Stromal cell of bone marrow (primary cell): ENCODE data around the gene EVC.
"Not testable (repeated sequence)": the region's sequence is repeated elsewhere in the genome, so short reads cannot be mapped to it uniquely, and the experiment has no call there.

Experiments
- DNase-seq: peaks from one replicate; pipeline ENCODE4 v3.0.0-alpha.2; 2012; ENCODE audit warnings: low read depth

EVC gene

DNA sequence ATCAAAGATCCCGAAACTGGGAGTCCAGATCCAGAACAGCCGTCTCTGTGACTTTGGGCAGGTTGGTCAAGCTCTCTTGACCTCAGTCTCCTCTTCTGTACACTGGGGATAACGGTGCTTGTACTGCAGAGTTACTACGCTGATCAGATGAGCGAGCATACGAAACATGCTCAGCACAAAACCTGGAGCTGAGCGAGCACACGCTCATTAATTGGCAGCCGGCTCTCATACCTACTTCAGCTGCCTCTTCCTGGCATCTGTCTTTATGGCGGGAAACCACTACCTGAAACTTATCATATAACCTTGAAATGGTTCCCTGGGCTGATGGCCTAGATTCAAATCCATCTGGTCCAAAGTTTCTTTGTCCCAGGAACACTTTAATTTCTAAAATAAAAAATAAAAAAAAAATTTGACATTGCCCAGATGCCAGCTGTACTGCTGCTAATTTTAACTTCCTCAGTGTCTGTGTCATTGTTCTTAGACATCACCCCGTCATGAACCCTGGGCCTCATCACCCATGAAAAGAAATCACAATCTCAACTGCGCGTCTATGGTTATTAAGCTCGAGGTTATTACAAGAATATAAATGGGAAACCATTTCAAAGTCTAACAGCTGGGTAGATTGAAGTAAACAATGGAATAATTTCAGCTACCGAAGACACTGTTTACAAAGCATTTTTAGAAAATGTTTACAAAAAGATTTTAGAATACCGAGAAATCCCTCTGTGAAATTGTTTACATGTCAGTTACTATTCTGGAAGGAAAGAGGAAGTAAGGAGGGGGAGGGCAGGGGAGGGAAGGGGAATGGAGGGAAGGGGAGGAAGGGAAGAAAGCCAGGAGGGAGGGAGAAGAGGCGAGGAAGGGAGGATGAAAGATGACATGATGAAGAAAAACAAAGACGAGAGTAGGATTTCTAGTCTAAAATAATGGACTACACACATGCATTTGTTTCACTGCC is 132.9 kb downstream of the EVC start:
- no peak for DNase-seq

- DNase-seq = no peak
Measured at GRCh38 chr4:5845035-5845905, 134.3 kb downstream of the EVC start.

DNA sequence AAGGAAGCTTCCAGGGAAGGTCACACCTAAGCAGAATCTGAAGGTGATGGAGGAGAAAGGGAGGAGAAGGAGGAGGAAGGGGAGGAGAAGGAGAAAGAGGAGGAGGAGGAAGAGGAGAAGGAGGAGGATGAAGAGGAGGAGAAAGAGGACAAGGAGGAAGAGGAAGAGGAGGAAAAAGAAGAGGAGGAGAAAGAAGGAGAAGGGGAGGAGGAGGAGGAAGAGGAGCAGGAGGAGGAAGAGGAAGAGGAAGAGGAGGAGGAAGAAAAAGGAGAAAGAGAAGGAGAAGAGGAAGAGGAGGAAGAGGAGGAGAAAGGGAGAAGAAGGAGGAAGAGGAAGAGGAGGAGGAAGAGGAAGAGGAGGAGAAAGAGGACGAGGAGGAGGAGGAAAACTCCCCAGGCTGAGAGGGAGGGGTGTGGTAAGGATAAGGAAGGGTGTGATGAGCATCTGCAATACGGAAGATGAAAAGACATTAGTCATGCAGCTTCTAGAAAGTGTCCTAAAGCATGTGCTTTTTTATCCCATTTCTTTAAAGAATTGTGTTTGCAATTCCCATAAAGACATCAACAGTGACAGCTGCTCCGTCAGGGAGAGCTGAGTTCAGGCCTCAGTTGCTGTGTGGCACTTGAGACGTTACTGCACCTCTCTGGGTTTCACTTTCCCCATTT is 140.8 kb downstream of the EVC start:
- no peak for DNase-seq

GRCh38 chr4:5852523-5853202 is 141.7 kb downstream of the EVC start:
- DNase-seq = no peak

DNA sequence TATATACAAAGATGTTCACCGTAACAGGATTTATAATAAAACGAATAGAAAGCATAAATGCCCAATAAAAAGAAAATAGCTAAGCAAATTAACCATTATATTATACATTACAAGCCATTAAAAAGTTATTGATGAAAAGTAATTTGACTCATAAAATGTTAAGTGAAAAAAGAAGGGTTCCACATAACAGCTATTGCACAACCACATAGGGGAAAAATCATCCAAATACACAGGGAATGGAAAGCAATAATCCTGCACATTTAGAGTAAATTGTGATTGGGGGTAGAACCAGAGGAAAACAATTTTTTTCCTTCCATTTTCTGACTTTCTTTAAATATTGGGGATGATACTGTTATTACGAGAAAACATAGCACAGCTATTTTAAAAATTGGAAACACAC is 143.9 kb downstream of the EVC start:
- no peak for DNase-seq

GRCh38 chr4:5856362-5856761 is 145.4 kb downstream of the EVC start:
- DNase-seq = not testable (repeated sequence)

DNA sequence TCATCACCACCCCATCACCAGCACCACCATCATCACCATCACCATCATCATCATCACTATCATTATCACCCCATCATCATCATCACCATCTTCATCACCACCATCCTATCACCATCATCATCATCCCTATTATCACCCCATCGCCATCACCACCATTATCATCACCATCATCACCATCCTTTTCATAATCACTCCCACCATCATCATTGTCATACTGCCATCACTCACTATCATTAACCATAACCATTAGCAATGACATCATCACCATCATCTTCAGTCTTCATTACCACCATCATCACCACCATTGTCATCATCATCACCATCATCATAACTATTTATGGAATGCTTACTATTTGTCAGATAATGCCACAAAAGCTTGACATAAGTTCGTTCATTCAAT is 146.2 kb downstream of the EVC start:
- no peak for DNase-seq

DNA sequence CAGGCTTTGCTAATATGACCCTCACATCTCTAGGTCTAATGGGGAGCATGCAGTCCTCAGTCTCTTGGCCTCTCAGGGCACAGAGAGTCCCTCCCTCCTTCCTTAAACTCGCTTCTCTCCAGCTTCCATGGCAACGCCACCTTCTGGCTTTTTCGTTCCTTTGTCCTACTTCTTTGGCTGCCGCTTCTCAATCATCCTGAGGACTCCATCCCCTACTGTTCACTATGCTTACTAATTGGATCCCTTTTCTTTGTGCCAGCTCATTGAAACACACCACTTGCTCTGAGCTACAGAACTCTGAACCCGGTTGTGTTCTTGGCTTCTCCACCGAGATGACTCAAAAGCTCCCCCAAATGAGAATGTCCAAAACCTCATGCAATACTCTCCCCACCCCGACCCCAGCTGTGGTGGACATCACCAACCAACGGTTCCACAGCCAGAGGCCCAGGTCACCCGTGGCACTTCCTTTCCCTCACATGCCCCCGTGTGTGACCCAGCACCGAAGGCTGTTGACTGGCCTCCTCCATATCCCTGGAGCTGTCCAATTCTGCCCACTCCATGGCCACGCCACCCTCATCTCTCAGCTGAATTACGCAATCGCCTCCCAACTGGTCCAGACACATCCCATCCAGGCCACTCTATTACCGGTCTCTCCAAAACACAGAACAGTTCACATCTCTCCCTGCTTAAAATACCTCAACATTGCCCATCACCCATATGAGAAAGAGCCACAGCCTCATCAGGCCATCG is 147.2 kb downstream of the EVC start:
- DNase-seq = no peak

DNA sequence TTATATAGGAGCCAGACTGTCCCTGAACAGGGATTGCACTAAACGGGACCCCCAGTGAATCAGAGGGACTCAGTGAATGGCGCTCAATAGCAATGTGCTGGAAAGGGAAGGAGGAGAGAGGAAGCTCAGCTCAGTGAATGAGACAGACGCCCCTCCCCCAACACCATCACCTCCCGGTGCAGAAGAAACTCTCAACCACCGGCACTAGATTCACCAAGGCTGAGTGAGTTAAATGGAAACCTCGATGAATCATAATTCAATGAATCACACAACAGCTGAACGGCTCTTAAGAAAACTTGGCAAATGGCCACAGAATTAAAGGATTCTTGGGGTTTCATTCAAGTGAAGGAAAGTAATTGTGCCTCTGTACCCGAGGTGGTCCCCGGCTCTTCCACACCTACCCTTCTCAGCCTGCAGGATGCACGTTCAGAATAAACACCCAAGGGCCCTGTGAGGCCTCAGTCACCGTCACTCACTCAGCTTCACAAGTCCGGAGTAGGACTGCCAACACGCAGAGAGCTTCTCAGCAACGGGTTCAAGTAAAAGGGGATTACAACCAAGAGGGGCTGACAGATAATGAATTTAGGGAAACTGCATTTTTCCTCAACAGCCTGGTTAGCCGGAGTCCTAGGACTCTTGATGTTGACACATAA is 152.6 kb downstream of the EVC start:
- DNase-seq = peak; percentile 82
